IPS-18c (cell line): ENCODE measurements around the gene RTCA.
"Not testable (repeated sequence)": the region's sequence is repeated elsewhere in the genome, so short reads cannot be mapped to it uniquely, and the experiment has no call there.

ENCODE experiments used
- H3K4me3 ChIP-seq: 2 replicates; pipeline ENCODE4 v1.7.0; 2013; ENCODE audit warnings: low read depth, mild to moderate bottlenecking, low read length, moderate library complexity; ENCODE audit not compliant: insufficient read depth
- H3K9me3 ChIP-seq: one replicate; pipeline ENCODE4 v1.6.1; 2013; ENCODE audit warnings: mild to moderate bottlenecking, low read length, moderate library complexity; ENCODE audit not compliant: control insufficient read depth, insufficient read depth

RTCA gene

DNA sequence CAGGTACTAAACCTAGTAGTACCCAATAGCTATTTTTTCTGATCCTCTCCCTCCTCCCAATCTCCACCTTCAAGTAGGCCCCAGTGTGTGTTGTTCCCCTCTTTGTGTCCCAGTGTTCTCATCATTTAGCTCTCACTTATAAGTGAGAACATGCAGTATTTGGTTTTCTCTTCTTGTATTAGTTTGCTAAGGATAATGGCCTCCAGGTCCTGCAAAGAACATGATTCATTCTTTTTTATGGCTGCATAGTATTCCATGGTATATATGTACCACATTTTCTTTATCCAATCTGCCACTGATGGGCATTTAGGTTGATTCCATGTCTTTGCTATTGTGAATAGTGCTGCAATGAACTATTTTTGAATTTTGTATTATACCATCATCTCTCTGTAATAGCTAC lies 31.0 kb downstream of the RTCA start:
- not testable (repeated sequence) for H3K4me3 ChIP-seq, H3K9me3 ChIP-seq

GRCh38 chr1:100298512-100298911 lies 32.5 kb downstream of the RTCA start:
- H3K9me3 ChIP-seq: no peaks in the 10 kb centered on the region
- no peak overlapping the region for H3K4me3 ChIP-seq

- Histone ChIP-seq H3K9me3 (no peaks in the 10 kb centered on the region), H3K4me3 (no peak overlapping the region)
Observed at GRCh38 chr1:100299521-100300222, 33.7 kb downstream of the RTCA start.

DNA sequence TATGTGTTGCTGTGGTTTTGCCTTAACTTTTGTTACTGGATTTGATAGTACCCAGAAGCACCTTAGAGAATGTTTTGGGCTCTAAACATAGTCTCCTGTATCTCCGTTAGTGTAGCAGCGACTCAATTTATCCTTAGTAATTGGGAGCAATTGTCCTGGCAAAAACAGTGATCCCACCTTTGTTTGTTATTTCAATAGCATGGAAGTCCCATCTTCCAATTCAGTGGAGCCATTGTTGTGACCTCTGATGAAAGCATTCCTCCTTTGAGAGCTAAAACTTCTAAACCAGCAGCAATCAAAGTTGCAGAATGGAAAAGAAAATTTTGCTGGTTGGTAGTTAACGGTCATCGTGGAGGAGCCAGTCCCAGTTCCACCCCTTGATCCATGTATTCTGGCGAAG lies 34.7 kb downstream of the RTCA start:
- Histone ChIP-seq H3K9me3 (no peaks in the 10 kb centered on the region), H3K4me3 (no peak overlapping the region)

GRCh38 chr1:100302739-100303138 lies 36.7 kb downstream of the RTCA start:
- H3K4me3 ChIP-seq: no peak overlapping the region
- no peaks in the 10 kb centered on the region for H3K9me3 ChIP-seq

DNA sequence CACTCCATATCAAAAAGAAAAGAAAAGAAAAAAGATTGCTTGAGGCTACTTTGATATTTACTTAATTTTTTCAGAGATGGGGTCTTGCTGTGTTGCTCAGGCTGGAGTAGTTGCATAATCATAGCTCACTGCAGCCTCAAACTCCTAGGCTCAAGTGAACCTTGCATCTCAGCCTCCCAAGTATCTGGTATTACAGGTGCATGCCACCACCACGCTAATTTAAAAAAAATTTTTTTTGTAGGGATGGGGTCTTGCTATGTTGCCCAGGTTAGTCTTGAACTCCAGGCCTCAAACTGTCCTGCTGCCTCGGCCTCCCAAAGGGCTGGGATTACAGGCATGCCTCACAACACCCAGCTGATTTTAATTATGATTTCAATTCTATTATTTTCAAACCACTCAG lies 38.2 kb downstream of the RTCA start:
- Histone ChIP-seq H3K4me3 (no peak overlapping the region), H3K9me3 (no peaks in the 10 kb centered on the region)

DNA sequence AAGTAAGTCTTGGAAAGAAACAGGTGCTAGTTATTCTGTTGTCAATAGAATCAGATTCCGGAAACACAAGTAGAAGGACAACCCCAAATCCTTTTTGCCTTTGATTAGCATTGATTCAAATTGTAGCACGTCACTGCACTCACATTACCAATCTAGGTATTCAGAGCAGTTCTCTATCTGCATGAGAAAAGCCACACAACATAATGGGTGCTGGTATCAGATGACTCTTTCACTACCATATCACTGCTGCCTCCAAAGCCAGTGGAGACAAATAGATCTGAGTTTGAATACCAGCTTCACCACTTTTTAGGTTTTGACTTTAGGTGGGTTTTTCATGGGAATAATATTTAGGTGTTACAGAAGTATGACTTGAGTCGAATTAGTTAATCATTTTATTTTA lies 38.9 kb downstream of the RTCA start:
- Histone ChIP-seq H3K9me3 (no peaks in the 10 kb centered on the region), H3K4me3 (no peak overlapping the region)

GRCh38 chr1:100305954-100306353 lies 39.9 kb downstream of the RTCA start:
- H3K9me3 ChIP-seq: no peaks in the 10 kb centered on the region
- H3K4me3 ChIP-seq: no peak overlapping the region

DNA sequence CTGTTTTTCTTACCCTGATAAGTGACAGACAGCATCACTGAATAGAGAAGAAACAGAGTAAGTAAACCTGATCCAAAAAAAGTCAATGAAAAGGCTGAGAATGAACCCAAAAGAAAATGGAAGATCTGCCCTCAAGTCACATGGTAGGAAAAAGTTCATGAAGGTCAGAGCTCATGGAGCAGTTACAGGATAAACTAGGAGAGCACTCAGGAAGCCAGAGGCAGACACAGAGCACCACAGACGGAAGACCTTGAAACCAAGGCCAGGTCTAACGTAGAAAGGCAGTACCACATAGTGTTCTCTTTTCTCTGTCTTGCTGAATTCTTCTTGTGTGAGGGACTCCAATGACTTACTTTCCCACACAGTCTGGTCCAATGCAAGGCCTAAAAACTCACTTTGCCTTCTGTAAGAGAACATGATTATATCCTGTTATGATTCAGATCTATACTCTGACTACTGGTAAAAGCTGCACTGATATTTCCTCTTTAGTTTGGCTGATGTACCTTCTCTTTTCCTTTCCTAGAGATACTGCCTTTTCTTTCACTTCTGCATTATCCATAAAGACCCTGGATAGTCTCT lies 40.8 kb downstream of the RTCA start:
- Histone ChIP-seq H3K9me3 (no peaks in the 10 kb centered on the region), H3K4me3 (no peak overlapping the region)

DNA sequence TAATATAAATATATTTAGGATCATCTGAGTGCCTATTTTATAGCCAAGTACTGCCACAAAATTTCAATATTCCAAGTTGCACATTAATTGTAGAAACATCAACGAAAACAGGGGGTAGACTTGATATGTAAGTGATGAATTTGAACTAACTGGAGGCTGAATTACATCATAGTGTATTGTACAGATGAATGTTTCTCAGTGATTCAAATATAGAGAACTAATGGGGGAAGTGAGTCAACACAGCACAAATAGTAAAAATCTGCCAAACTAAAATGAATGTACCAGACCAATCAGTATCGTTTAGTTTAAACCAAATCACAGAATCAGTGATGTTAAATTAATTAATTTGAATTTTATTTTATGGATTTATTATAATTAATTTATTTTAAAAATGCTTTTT lies 42.8 kb downstream of the RTCA start:
- Histone ChIP-seq H3K9me3 (no peaks in the 10 kb centered on the region), H3K4me3 (no peak overlapping the region)

GRCh38 chr1:100309863-100310262 lies 43.8 kb downstream of the RTCA start:
- H3K9me3 ChIP-seq: no peaks in the 10 kb centered on the region

DNA sequence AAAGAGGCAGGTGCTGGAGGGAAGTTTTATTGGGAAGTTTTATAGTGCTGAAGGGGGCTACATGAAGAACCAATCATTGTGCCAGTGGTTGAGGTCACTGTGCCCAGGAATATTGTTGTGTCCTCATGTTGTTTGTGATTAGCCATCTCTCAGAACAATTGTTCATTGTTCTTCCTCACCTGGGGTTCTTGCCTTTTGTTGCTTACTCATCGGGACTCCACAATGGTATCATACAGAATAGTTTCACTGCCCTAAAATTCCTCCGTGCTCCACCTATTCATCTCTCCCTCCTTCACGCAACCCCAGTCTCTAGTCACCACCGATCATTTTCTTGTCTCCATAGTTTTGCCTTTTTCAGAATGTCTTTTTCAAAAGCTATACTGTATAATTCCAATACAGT lies 47.4 kb downstream of the RTCA start:
- H3K4me3 ChIP-seq: no peak overlapping the region

More at GRCh38 chr1:100309863-100310262, 43.8 kb downstream of the RTCA start:
- H3K4me3 ChIP-seq: no peak overlapping the region

GRCh38 chr1:100316622-100317021 lies 50.6 kb downstream of the RTCA start:
- Histone ChIP-seq H3K9me3 (peaks cover 4% of the 10 kb centered on the region), H3K4me3 (no peak overlapping the region)

More for the DNA sequence above, 47.4 kb downstream of the RTCA start:
- no peaks in the 10 kb centered on the region for H3K9me3 ChIP-seq

DNA sequence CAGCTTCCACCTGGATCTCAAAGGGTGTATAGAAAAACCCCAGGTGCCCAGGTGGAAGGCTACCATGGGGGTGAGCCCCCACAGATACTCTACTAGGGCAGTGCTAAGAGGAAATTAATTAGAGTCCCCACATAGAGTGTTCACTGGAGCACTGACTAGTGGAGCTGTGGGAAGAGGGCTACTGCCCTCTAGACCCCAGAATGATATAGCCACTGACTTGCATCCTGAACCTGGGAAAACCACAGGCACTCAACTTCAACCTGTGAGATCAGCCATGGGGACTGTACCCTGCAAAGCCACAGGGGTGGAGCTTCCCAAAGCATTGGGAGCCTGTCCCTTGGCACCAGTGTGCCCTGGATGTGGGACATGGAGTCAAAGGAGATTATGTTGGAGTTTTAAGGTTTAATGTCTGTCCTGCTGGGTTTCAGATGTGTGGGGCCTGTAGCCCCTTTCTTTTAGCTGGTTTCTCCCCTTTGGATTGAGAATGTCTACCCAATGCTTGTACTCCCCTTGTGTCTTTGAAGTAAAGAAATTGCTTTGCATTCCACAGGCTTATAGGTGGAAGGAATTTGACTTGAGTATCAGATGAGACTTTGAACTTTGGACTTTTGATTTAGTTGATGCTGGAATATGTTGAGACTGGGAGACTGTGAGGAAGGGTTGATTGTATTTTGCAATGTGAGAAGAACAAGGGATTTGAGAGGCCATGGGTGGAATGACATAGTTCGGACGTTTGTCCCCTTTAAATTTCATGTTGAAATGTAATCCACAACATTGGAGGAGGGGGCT lies 54.5 kb downstream of the RTCA start:
- Histone ChIP-seq H3K9me3 (peaks cover 4% of the 10 kb centered on the region), H3K4me3 (no peak overlapping the region)

DNA sequence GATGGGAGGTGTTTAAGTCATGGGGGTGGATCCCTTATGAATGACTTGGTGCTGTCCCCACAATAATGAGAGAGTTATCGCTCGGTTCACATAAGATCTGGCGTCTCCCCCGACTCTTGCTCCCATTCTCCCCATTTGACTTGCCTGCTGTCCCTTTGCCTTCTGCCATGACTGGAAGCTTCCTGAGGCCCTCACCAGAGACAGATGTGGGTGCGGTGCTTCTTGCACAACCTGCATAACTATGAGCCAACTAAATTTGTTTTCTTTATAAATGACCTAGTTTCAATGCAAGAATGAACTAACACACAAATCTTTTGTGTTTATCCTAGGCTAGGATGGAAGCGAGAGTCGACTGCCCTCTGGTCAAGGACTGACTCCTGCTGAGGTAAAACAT lies 55.1 kb downstream of the RTCA start:
- Histone ChIP-seq H3K9me3 (peaks cover 4% of the 10 kb centered on the region), H3K4me3 (no peak overlapping the region)

DNA sequence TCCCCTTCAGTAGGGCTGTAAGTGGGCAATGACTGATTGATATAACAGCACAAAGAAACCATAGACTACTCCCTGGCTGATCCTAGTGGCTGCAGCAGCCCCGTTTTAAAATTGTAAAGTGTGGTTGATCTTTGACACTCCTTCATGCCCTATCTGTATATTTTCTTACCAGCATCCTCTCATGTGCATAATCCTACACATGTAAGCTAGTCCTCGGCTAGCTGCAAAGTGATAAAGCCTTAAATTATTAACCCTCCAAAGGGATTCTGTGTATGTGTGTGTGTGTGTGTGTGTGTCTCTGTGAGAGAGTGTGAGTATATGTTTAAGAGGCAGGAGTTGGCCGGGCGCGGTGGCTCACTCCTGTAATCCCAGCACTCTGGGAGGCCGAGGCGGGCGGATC lies 55.5 kb downstream of the RTCA start:
- H3K9me3 ChIP-seq: peaks cover 4% of the 10 kb centered on the region
- no peak overlapping the region for H3K4me3 ChIP-seq

DNA sequence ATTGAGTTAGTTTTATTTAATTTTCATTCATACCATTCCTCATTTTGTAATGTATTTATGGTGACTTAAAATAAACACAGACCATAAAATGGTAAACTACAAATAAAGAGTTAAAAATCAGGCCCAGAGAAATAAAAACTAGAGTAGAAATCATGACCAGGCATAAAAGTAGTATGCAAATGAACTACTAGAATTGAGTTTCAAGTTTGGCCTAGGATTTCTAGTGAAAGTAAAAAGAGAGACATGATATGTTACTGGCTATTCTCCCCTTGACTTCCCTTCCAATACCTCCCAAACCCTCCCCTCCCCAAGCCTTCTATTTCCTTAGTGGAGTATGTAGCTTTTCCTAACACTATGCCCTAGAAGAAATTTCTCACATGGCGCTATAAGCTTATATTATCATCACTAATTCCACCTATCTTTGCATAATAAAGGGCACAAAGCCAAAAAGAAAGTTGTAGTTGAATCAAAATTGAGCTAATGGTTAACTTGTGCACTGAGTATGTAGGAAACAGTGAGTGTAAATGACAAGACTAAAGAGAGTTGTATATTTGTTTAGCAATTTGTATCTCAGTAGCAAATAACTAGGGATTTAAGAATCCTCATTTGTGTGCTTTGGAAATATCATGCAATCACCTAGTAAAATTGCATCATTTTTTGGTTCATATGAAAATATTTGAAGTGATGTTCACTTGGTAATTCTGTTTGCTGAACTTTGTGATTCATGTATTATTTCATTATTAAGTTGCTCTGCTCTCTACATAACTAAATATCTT lies 56.6 kb downstream of the RTCA start:
- H3K4me3 ChIP-seq: no peak overlapping the region
- peaks cover 4% of the 10 kb centered on the region for H3K9me3 ChIP-seq
